SK-N-SH treated with all-trans-retinoic acid at 6 μM for 48 hours (cell line): ENCODE measurements around the gene CYTL1.

Source experiments
- ATAC-seq: fragments of 200-7000 bp; cut with Tn5 transposase; 3 replicates; pipeline ENCODE4 v1.9.1; 2020; ENCODE audit warnings: mild to moderate bottlenecking, moderate library complexity
- CSDC2 ChIP-seq: fragments of 250-450 bp; sonication (Bioruptor Pico); IDR thresholded peaks from 2 replicates; pipeline ENCODE4 v1.5.0; 2020; ENCODE audit warnings: mild to moderate bottlenecking, moderate library complexity
- ESRRG ChIP-seq: fragments of 250-450 bp; sonication (Bioruptor Pico); IDR thresholded peaks from 2 replicates; pipeline ENCODE4 v1.6.1; 2021; ENCODE audit warnings: mild to moderate bottlenecking
- ISL1 ChIP-seq: fragments of 250-450 bp; sonication (Bioruptor Pico); IDR thresholded peaks from 2 replicates; pipeline ENCODE4 v2.1.2; 2022; ENCODE audit warnings: mild to moderate bottlenecking, moderate library complexity
- TCF4 ChIP-seq: fragments of 250-450 bp; sonication (Bioruptor Pico); IDR thresholded peaks from 2 replicates; pipeline ENCODE4 v1.8.0; 2021; ENCODE audit warnings: mild to moderate bottlenecking, moderate library complexity, borderline replicate concordance
- TOX ChIP-seq: fragments of 250-450 bp; sonication (Bioruptor Pico); IDR thresholded peaks from 2 replicates; pipeline ENCODE4 v1.8.0; 2021; ENCODE audit warnings: mild to moderate bottlenecking, moderate library complexity, borderline replicate concordance
- ZC3H10 ChIP-seq: fragments of 250-450 bp; sonication (Bioruptor Pico); IDR thresholded peaks from 2 replicates; pipeline ENCODE4 v1.5.1; 2021; ENCODE audit warnings: mild to moderate bottlenecking, moderate library complexity
- ZFP3 ChIP-seq: fragments of 250-450 bp; sonication (Bioruptor Pico); IDR thresholded peaks from 2 replicates; pipeline ENCODE4 v1.5.0; 2020; ENCODE audit warnings: mild to moderate bottlenecking, moderate library complexity
- ZFP30 ChIP-seq: fragments of 450-650 bp; formaldehyde crosslinking; IDR thresholded peaks from 2 replicates; pipeline ENCODE4 v1.5.0; 2022; ENCODE audit warnings: mild to moderate bottlenecking, moderate library complexity
- ZNF565 ChIP-seq: fragments of 450-650 bp; formaldehyde crosslinking; conservative IDR thresholded peaks from 2 replicates; pipeline ENCODE4 v1.5.0; 2020; ENCODE audit warnings: low read depth, mild to moderate bottlenecking, moderate library complexity
- ZNF70 ChIP-seq: fragments of 450-650 bp; formaldehyde crosslinking; IDR thresholded peaks from 2 replicates; pipeline ENCODE4 v1.5.0; 2020; ENCODE audit warnings: mild to moderate bottlenecking, moderate library complexity
- ZNF8 ChIP-seq: fragments of 450-650 bp; formaldehyde crosslinking; IDR thresholded peaks from 2 replicates; pipeline ENCODE4 v1.5.0; 2020; ENCODE audit warnings: mild to moderate bottlenecking, moderate library complexity
- TF ChIP-seq, protein P1 (sequence below): fragments of 250-450 bp; sonication (Bioruptor Pico); IDR thresholded peaks from 2 replicates; pipeline ENCODE4 v1.5.1; 2021; ENCODE audit warnings: mild to moderate bottlenecking, moderate library complexity
- TF ChIP-seq, protein P2 (sequence below): fragments of 250-450 bp; sonication (Bioruptor Pico); IDR thresholded peaks from 2 replicates; pipeline ENCODE4 v1.8.0; 2021; ENCODE audit warnings: low read depth, mild to moderate bottlenecking, moderate library complexity, borderline replicate concordance
- TF ChIP-seq, protein P3 (sequence below): fragments of 250-450 bp; sonication (Bioruptor Pico); IDR thresholded peaks from 2 replicates; pipeline ENCODE4 v1.8.0; 2020; ENCODE audit warnings: mild to moderate bottlenecking, moderate library complexity, borderline replicate concordance
- TF ChIP-seq, protein P4 (sequence below): fragments of 250-450 bp; sonication (Bioruptor Pico); IDR thresholded peaks from 2 replicates; pipeline ENCODE4 v1.5.1; 2020; ENCODE audit warnings: low read depth, mild to moderate bottlenecking, moderate library complexity
- TF ChIP-seq, protein P5 (sequence below): fragments of 250-450 bp; sonication (Bioruptor Pico); IDR thresholded peaks from 2 replicates; pipeline ENCODE4 v1.5.0; 2020; ENCODE audit warnings: mild to moderate bottlenecking, moderate library complexity

CYTL1 gene

DNA sequence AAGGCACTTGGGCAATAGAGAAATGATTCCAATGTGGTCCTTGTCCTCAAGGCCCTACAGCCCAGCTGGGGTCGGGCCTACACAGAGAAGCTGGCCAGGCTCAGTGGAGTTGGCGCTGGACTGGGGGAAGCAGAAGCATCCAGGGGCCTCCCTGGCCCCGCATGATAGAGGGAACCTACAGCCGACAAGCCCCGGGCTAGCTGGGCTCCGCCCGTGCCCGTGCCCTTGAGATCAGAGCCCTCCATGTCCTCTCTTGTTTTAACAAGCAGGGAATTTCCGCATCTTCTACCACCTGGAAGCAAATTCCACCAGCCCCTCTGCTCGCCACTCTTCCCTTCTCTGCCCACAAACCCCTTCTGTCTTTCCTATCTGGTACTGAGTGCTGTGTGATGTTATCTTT is 31.6 kb downstream of the CYTL1 start:
- no peak for TF ChIP-seq ZNF8 (CRISPR knock-in tag)
- TF ChIP-seq ZC3H10 (CRISPR knock-in tag): no peak
- no peak for TF ChIP-seq ZFP3 (CRISPR knock-in tag)
- TF ChIP-seq ISL1 (CRISPR knock-in tag): no peak
- TF ChIP-seq TOX (CRISPR knock-in tag): no peak
- TF ChIP-seq, protein P1, sequence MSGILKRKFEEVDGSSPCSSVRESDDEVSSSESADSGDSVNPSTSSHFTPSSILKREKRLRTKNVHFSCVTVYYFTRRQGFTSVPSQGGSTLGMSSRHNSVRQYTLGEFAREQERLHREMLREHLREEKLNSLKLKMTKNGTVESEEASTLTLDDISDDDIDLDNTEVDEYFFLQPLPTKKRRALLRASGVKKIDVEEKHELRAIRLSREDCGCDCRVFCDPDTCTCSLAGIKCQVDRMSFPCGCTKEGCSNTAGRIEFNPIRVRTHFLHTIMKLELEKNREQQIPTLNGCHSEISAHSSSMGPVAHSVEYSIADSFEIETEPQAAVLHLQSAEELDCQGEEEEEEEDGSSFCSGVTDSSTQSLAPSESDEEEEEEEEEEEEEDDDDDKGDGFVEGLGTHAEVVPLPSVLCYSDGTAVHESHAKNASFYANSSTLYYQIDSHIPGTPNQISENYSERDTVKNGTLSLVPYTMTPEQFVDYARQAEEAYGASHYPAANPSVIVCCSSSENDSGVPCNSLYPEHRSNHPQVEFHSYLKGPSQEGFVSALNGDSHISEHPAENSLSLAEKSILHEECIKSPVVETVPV: no peak
- TF ChIP-seq, protein P2, sequence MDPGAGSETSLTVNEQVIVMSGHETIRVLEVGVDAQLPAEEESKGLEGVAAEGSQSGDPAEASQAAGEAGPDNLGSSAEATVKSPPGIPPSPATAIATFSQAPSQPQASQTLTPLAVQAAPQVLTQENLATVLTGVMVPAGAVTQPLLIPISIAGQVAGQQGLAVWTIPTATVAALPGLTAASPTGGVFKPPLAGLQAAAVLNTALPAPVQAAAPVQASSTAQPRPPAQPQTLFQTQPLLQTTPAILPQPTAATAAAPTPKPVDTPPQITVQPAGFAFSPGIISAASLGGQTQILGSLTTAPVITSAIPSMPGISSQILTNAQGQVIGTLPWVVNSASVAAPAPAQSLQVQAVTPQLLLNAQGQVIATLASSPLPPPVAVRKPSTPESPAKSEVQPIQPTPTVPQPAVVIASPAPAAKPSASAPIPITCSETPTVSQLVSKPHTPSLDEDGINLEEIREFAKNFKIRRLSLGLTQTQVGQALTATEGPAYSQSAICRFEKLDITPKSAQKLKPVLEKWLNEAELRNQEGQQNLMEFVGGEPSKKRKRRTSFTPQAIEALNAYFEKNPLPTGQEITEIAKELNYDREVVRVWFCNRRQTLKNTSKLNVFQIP (CRISPR knock-in tag): no peak
- TF ChIP-seq, protein P3, sequence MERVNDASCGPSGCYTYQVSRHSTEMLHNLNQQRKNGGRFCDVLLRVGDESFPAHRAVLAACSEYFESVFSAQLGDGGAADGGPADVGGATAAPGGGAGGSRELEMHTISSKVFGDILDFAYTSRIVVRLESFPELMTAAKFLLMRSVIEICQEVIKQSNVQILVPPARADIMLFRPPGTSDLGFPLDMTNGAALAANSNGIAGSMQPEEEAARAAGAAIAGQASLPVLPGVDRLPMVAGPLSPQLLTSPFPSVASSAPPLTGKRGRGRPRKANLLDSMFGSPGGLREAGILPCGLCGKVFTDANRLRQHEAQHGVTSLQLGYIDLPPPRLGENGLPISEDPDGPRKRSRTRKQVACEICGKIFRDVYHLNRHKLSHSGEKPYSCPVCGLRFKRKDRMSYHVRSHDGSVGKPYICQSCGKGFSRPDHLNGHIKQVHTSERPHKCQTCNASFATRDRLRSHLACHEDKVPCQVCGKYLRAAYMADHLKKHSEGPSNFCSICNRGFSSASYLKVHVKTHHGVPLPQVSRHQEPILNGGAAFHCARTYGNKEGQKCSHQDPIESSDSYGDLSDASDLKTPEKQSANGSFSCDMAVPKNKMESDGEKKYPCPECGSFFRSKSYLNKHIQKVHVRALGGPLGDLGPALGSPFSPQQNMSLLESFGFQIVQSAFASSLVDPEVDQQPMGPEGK (CRISPR knock-in tag): no peak
- TF ChIP-seq ESRRG (CRISPR knock-in tag): no peak
- no peak for TF ChIP-seq ZFP30 (CRISPR knock-in tag)
- TF ChIP-seq, all 23 proteins: peak for 0
- no peak for ATAC-seq

DNA sequence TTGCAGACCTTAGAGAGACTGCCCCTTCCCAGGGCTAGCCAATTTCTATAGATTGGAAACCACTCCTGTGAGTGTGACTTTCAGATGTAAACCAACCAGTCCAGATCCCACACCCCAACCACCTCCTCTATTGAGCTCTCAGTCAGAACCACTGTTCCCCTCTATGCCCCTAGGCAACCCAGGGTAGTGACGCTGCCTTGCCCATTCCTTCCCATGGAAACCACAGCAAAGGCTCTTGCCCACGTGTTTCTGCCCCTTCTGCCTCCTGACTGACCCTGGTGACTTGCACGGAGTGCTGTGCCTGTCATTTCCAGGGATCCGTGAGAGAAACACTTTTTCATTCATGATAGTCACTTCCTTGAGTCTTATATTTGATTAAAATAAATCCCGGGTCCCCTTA is 32.4 kb downstream of the CYTL1 start:
- no peak for ATAC-seq

DNA sequence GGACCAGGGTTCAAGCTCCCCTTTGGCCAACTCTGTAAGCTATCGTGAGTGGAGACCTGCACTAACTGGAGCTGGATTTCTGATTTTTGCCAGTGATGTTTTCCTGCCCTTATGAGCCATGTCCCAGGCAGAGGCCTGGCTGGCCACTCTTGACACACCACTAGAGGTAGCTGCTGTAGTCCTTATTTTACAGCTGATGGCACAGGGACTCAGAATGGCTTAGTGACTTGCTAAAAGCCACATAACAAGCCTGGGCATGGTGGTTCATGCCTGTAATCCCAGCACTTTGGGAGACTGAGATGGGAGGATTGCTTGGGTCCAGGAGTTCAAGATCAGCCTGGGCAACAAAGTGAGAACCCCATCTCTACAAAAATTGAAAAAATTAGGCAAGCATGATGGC is 33.4 kb downstream of the CYTL1 start:
- ATAC-seq: peak; percentile 73
- TF ChIP-seq ZFP30 (CRISPR knock-in tag): no peak
- TF ChIP-seq, protein P4, sequence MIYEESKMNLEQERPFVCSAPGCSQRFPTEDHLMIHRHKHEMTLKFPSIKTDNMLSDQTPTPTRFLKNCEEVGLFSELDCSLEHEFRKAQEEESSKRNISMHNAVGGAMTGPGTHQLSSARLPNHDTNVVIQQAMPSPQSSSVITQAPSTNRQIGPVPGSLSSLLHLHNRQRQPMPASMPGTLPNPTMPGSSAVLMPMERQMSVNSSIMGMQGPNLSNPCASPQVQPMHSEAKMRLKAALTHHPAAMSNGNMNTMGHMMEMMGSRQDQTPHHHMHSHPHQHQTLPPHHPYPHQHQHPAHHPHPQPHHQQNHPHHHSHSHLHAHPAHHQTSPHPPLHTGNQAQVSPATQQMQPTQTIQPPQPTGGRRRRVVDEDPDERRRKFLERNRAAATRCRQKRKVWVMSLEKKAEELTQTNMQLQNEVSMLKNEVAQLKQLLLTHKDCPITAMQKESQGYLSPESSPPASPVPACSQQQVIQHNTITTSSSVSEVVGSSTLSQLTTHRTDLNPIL: no peak
- no peak for TF ChIP-seq TCF4
- no peak for TF ChIP-seq ZNF70 (CRISPR knock-in tag)
- no peak for TF ChIP-seq CSDC2 (CRISPR knock-in tag)
- TF ChIP-seq, protein P5, sequence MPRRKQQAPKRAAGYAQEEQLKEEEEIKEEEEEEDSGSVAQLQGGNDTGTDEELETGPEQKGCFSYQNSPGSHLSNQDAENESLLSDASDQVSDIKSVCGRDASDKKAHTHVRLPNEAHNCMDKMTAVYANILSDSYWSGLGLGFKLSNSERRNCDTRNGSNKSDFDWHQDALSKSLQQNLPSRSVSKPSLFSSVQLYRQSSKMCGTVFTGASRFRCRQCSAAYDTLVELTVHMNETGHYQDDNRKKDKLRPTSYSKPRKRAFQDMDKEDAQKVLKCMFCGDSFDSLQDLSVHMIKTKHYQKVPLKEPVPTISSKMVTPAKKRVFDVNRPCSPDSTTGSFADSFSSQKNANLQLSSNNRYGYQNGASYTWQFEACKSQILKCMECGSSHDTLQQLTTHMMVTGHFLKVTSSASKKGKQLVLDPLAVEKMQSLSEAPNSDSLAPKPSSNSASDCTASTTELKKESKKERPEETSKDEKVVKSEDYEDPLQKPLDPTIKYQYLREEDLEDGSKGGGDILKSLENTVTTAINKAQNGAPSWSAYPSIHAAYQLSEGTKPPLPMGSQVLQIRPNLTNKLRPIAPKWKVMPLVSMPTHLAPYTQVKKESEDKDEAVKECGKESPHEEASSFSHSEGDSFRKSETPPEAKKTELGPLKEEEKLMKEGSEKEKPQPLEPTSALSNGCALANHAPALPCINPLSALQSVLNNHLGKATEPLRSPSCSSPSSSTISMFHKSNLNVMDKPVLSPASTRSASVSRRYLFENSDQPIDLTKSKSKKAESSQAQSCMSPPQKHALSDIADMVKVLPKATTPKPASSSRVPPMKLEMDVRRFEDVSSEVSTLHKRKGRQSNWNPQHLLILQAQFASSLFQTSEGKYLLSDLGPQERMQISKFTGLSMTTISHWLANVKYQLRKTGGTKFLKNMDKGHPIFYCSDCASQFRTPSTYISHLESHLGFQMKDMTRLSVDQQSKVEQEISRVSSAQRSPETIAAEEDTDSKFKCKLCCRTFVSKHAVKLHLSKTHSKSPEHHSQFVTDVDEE (CRISPR knock-in tag): no peak
- TF ChIP-seq ZNF565 (CRISPR knock-in tag): no peak
- TF ChIP-seq, protein P2 (CRISPR knock-in tag): no peak

More for the DNA sequence above, 32.4 kb downstream of the CYTL1 start:
- TF ChIP-seq, protein P4: no peak
- TF ChIP-seq, protein P2 (CRISPR knock-in tag): no peak
- TF ChIP-seq, all 23 proteins: peak for 0
